Upper lobe of right lung (tissue), 1 donor: ENCODE results near the gene MT1B. TPM values are rescaled to one million over a fixed set of nuclear protein-coding genes. Genes with fewer than 3 reads are reported as not detected.
"Not testable (repeated sequence)": the region's sequence is repeated elsewhere in the genome, so short reads cannot be mapped to it uniquely, and the experiment has no call there.

ENCODE experiments used
- ATAC-seq: fragments of 200-7000 bp; cut with Tn5 transposase; one replicate; pipeline ENCODE4 v1.9.1; 2020; ENCODE audit warnings: mild to moderate bottlenecking, moderate library complexity
- DNase-seq: peaks from one replicate; pipeline ENCODE4 v3.0.0-alpha.2; 2020
- H3K27ac ChIP-seq: fragments of 200-600 bp; one replicate; pipeline ENCODE4 v1.8.0; 2022
- H3K27me3 ChIP-seq: fragments of 200-600 bp; one replicate; pipeline ENCODE4 v1.8.0; 2022; ENCODE audit warnings: mild to moderate bottlenecking
- H3K36me3 ChIP-seq: fragments of 200-600 bp; one replicate; pipeline ENCODE4 v1.8.0; 2022
- H3K4me1 ChIP-seq: fragments of 200-600 bp; one replicate; pipeline ENCODE4 v1.8.0; 2022
- H3K4me3 ChIP-seq: fragments of 200-600 bp; one replicate; pipeline ENCODE4 v1.8.0; 2022; ENCODE audit warnings: mild to moderate bottlenecking
- H3K9me3 ChIP-seq: fragments of 200-600 bp; one replicate; pipeline ENCODE4 v1.8.0; 2022
- CTCF ChIP-seq: fragments of 200-600 bp; IDR thresholded peaks from one replicate; pipeline ENCODE4 v1.8.0; 2022; ENCODE audit warnings: antibody characterized with exemption
- intact Hi-C: fragments of 100-400 bp; cut with DNase I; formaldehyde crosslinking; loops from one replicate; pipeline ENCODE4 v1.11.0; 2022
- total RNA-seq: library from RNA; stranded (reverse); fragmentation: NEBNext Ultra II Directional; extraction: Animal tissue kit (Norgen Biotek cat#: 25700); gene quantifications from one replicate; pipeline ENCODE4 v1.2.1, GENCODE V29; 2021
- donor health status: DM: no; HTN: yes; CAD: no; lungs with severe emphysema.

The MT1B gene
- total RNA-seq, 1 donor from 2014 or later: not detected

- no peak overlapping the region for H3K4me3 ChIP-seq
- ATAC-seq (peak; percentile 27), DNase-seq (no peak)
- peaks cover 8% of the 10 kb centered on the region for H3K4me1 ChIP-seq
- peaks cover 61% of the 10 kb centered on the region for H3K27me3 ChIP-seq
- no peaks in the 10 kb centered on the region for H3K36me3 ChIP-seq
- TF ChIP-seq CTCF: no peak
- no peaks in the 10 kb centered on the region for H3K9me3 ChIP-seq
- no peak overlapping the region for H3K27ac ChIP-seq
- intact Hi-C loops: no loop called here
Measured at GRCh38 chr16:56669840-56670619, 18.3 kb downstream of the MT1B start.

GRCh38 chr16:56670620-56670934, 18.9 kb downstream of the MT1B start:
- no peak for DNase-seq
- no peaks in the 10 kb centered on the region for H3K36me3 ChIP-seq
- no peak overlapping the region for H3K27ac ChIP-seq
- TF ChIP-seq CTCF: no peak
- peaks cover 8% of the 10 kb centered on the region for H3K4me1 ChIP-seq
- intact Hi-C loops: no loop called here
- no peaks in the 10 kb centered on the region for H3K9me3 ChIP-seq
- peaks cover 63% of the 10 kb centered on the region for H3K27me3 ChIP-seq
- H3K4me3 ChIP-seq: no peak overlapping the region
- no peak for ATAC-seq

- H3K27me3 ChIP-seq: peaks cover 68% of the 10 kb centered on the region
- H3K36me3 ChIP-seq, H3K4me3 ChIP-seq, H3K27ac ChIP-seq, H3K9me3 ChIP-seq, ATAC-seq, intact Hi-C loops, DNase-seq: not testable (repeated sequence)
- H3K4me1 ChIP-seq: peaks cover 14% of the 10 kb centered on the region
Measured at GRCh38 chr16:56671691-56672090, 20.0 kb downstream of the MT1B start.

DNA sequence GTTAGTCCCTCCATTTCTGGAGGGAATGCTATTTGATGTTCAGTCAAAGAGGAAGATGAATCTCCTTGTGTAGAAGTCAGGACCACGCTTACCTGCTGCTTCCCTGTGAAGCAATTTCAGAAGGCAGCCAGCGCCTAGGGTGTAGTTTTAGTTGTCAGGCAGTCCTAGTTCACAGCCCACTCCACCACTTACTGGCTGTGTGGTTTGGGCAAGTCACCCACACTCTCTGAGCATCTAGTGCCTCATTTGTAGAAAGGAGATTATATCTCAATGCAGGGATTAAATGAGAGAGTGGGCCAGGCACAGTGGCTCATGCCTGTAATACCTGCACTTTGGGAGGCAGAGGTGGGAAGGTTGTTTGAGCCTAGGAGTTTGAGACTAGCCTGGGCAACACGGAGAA, 20.5 kb downstream of the MT1B start:
- H3K9me3 ChIP-seq, intact Hi-C loops, ATAC-seq, H3K36me3 ChIP-seq, H3K4me3 ChIP-seq, H3K27ac ChIP-seq, DNase-seq: not testable (repeated sequence)
- H3K27me3 ChIP-seq: peaks cover 66% of the 10 kb centered on the region
- peaks cover 14% of the 10 kb centered on the region for H3K4me1 ChIP-seq

- Histone ChIP-seq H3K27me3 (peaks cover 58% of the 10 kb centered on the region), H3K4me1 (peaks cover 14% of the 10 kb centered on the region), H3K27ac (no peak overlapping the region), H3K36me3 (no peaks in the 10 kb centered on the region), H3K9me3 (no peaks in the 10 kb centered on the region), H3K4me3 (no peak overlapping the region)
- no peak for TF ChIP-seq CTCF
- DNase-seq (no peak), ATAC-seq (no peak)
- intact Hi-C loops: no loop called here
Measured at GRCh38 chr16:56672761-56673536, 21.3 kb downstream of the MT1B start.

- no peak overlapping the region for H3K27ac ChIP-seq
- DNase-seq: no peak
- intact Hi-C loops: no loop called here
- TF ChIP-seq CTCF: peak; percentile 63
- peak; percentile 69 for ATAC-seq
- no peaks in the 10 kb centered on the region for H3K9me3 ChIP-seq
- peaks cover 48% of the 10 kb centered on the region for H3K27me3 ChIP-seq
- H3K4me1 ChIP-seq: peaks cover 14% of the 10 kb centered on the region
- H3K4me3 ChIP-seq: no peak overlapping the region
- H3K36me3 ChIP-seq: no peaks in the 10 kb centered on the region
Measured at GRCh38 chr16:56673921-56674320, 22.2 kb downstream of the MT1B start.

GRCh38 chr16:56674570-56674969, 22.9 kb downstream of the MT1B start:
- H3K36me3 ChIP-seq, H3K27ac ChIP-seq, H3K9me3 ChIP-seq, DNase-seq, intact Hi-C loops, ATAC-seq, H3K4me3 ChIP-seq: not testable (repeated sequence)
- peaks cover 10% of the 10 kb centered on the region for H3K4me1 ChIP-seq
- H3K27me3 ChIP-seq: peaks cover 42% of the 10 kb centered on the region
